ENCODE measurements around the gene TMEM54. TPM values are rescaled to one million over a fixed set of nuclear protein-coding genes. Genes with fewer than 3 reads are reported as not detected.

TMEM54 gene
- total and polyA plus RNA-seq, 9 of the 15 experiments (the other 6 are each of a cell fraction or from before 2014, with no cell fraction given), result 1.00 to 16.2 (median 8.2) TPM

DNA sequence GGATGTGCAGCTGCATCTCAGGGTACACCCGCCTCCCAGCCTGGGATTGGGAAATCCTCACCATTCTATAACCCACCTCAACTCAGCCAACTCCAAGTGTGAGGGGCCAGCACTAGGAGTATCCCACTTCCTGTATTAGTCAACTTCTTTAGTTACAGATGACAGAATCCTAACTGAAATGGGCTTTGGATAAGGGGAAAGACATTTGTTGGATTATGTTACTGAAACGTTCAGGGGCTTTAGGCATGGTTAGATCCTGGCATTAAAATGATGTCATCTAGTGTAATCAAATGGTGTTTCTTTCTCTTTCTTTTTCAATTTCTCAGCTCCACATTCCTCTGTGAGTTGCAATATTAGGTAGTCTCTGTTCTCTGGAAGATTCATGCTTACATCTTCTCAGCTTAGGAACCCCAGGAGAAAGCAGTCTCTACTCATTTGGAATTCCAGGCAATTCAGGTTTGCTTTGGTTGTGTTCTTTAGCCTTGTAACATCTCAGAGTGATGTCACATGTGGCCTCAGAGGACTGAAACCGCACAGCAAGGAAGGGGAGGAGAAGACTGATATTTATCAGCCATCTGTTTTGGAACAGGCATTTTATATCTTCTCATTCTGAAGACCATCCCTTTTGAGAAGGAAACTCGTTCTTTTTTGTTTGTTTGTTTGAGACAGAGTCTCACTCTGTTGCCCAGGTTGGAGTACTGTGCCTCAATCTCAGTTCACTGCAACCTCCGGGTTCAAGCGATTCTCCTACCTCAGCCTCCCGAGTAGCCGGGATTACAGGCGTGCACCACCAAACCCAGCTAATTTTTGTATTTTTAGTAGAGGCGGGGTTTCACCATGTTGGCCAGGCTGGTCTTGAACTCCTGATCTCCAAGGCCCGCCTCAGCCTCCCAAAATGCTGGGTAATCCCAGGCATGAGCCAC lies 18.9 kb upstream of the TMEM54 start (continued):
- TF ChIP-seq, protein P1, sequence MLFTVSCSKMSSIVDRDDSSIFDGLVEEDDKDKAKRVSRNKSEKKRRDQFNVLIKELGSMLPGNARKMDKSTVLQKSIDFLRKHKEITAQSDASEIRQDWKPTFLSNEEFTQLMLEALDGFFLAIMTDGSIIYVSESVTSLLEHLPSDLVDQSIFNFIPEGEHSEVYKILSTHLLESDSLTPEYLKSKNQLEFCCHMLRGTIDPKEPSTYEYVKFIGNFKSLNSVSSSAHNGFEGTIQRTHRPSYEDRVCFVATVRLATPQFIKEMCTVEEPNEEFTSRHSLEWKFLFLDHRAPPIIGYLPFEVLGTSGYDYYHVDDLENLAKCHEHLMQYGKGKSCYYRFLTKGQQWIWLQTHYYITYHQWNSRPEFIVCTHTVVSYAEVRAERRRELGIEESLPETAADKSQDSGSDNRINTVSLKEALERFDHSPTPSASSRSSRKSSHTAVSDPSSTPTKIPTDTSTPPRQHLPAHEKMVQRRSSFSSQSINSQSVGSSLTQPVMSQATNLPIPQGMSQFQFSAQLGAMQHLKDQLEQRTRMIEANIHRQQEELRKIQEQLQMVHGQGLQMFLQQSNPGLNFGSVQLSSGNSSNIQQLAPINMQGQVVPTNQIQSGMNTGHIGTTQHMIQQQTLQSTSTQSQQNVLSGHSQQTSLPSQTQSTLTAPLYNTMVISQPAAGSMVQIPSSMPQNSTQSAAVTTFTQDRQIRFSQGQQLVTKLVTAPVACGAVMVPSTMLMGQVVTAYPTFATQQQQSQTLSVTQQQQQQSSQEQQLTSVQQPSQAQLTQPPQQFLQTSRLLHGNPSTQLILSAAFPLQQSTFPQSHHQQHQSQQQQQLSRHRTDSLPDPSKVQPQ (CRISPR knock-in tag; IDR thresholded peaks at IDR 0.05; ENCODE audit: borderline replicate concordance), result no peak
- TF ChIP-seq THRB (CRISPR knock-in tag; conservative IDR thresholded peaks at IDR 0.05), result no peak
- TF ChIP-seq, protein P2, sequence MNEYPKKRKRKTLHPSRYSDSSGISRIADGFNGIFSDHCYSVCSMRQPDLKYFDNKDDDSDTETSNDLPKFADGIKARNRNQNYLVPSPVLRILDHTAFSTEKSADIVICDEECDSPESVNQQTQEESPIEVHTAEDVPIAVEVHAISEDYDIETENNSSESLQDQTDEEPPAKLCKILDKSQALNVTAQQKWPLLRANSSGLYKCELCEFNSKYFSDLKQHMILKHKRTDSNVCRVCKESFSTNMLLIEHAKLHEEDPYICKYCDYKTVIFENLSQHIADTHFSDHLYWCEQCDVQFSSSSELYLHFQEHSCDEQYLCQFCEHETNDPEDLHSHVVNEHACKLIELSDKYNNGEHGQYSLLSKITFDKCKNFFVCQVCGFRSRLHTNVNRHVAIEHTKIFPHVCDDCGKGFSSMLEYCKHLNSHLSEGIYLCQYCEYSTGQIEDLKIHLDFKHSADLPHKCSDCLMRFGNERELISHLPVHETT (CRISPR knock-in tag; conservative IDR thresholded peaks at IDR 0.05 in 1 of 2, IDR thresholded peaks at IDR 0.05 in 1 of 2), result 0 out of 4 replicates have a peak, but pooled peaks of 1 of the 2 experiments have one; percentile 23
- TF ChIP-seq SREBF1 (IDR thresholded peaks at IDR 0.05; ENCODE audit: borderline replicate concordance, low read depth, low read length), result no peak
- peak; percentile 43; the same call in 1 of the 2 replicates for TF ChIP-seq ARID1B (IDR thresholded peaks at IDR 0.05)
- TF ChIP-seq, protein P3, sequence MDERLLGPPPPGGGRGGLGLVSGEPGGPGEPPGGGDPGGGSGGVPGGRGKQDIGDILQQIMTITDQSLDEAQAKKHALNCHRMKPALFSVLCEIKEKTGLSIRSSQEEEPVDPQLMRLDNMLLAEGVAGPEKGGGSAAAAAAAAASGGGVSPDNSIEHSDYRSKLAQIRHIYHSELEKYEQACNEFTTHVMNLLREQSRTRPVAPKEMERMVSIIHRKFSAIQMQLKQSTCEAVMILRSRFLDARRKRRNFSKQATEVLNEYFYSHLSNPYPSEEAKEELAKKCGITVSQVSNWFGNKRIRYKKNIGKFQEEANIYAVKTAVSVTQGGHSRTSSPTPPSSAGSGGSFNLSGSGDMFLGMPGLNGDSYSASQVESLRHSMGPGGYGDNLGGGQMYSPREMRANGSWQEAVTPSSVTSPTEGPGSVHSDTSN (CRISPR knock-in tag; IDR thresholded peaks at IDR 0.05; ENCODE audit: low read depth), result no peak
- TF ChIP-seq, protein P3 (tag; conservative IDR thresholded peaks at IDR 0.05; ENCODE audit: low read depth), result 0 out of 2 replicates have a peak, but pooled peaks have one; percentile 30
- TF ChIP-seq KDM2B (CRISPR knock-in tag; IDR thresholded peaks at IDR 0.05), result no peak
- no peak for TF ChIP-seq ATF1 (CRISPR knock-in tag; IDR thresholded peaks at IDR 0.05)
- peak; percentile 84 for TF ChIP-seq ATF1 (tag; IDR thresholded peaks at IDR 0.05)
- peak; percentile 82 for TF ChIP-seq CREM (IDR thresholded peaks at IDR 0.05; ENCODE audit: low read depth)
- TF ChIP-seq RBM34 (IDR thresholded peaks at IDR 0.05; ENCODE audit: borderline replicate concordance, insufficient read depth, low read length), result no peak
- no peak for TF ChIP-seq EGR1 (conservative IDR thresholded peaks at IDR 0.05)
- TF ChIP-seq ZFX (CRISPR knock-in tag; IDR thresholded peaks at IDR 0.05), result no peak
- no peak for TF ChIP-seq BRF2 (IDR thresholded peaks at IDR 0.05; ENCODE audit: borderline replicate concordance, insufficient read depth, insufficient read length)
- TF ChIP-seq, protein P4, sequence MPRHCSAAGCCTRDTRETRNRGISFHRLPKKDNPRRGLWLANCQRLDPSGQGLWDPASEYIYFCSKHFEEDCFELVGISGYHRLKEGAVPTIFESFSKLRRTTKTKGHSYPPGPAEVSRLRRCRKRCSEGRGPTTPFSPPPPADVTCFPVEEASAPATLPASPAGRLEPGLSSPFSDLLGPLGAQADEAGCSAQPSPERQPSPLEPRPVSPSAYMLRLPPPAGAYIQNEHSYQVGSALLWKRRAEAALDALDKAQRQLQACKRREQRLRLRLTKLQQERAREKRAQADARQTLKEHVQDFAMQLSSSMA (CRISPR knock-in tag; IDR thresholded peaks at IDR 0.05), result no peak

Measured in K562 (cell line).